Adipose tissue (tissue), 3 donors: ENCODE results near the gene OR5K2. TPM values are rescaled to one million over a fixed set of nuclear protein-coding genes. Genes with fewer than 3 reads are reported as not detected.

Source experiments
- H3K27ac ChIP-seq: one replicate; pipeline ENCODE4 v1.5.1; 2013; ENCODE audit warnings: low read depth, low read length
- WGBS, 3 donors: extraction: QIAGEN DNeasy Blood & Tissue Kit; methylation state at CpG; one replicate each; pipeline ENCODE4 v1.1.7; 2013; 5-methylcytosine and 5-hydroxymethylcytosine counted together
- polyA plus RNA-seq, 3 donors: library from polyadenylated mRNA; stranded (reverse); fragments of 200-250 nt; gene quantifications; one replicate each; pipeline ENCODE4 v1.2.3, GENCODE V29; 2013
- donor health status: healthy with polysubstance abuse.
- donor health status: Bipolar disorder and iron deficiency.
- donor health status: healthy.

The OR5K2 gene
- polyA plus RNA-seq: not detected

DNA sequence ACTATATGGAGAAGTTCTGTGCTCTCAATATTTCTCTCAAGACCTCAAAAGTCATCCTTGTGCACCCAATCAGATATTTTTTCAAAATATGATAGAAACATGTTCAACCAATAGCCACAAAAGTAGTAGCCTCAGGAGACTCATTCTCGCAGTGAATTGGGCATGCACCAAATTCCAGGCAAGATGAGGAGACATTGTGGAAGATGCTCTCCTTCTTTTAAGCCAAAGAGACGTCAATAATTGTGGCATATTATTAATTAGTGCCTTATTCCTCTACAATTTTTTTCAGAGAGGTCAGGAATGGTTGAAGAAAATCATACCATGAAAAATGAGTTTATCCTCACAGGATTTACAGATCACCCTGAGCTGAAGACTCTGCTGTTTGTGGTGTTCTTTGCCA, at the start of gene OR5K2:
Gene OR5K2 (plus strand): TSS at position 301 of the 400 bp plus-strand sequence. CDS start 0 bp downstream, at position 301.
- H3K27ac ChIP-seq: no peak within 1 kb of the TSS
- WGBS, 3 donors: 64 to 82% (median 80%) methylated on average over 2 of the region's 2 CpGs

DNA sequence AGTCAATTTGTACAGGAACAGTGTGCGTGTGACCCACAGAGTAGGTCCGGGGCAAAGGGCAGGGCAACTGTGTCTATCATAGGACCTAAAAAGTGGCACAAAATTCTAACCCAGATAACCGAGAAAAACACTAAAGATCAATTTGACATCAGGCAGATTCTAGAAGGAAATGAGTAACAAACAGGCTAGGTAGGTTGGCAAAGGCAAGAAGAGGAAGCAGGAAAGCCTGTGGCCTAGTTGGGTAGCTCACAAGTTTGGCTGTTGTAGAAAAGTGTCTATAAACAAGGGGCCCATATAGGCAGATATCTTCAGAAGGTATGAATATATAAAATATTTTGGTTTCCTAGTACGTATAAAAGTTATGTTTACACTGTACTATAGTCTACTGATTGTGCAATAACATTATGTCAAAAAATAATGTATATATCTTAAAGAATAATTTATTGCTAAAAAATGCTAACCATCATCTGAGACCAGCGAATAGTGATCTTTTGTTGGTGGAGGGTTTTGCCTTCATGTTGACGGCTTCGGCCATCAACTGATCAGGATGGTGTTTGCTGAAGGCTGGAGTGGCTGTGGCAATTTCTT, 47.8 kb upstream of the OR5K2 start:
- H3K27ac ChIP-seq: no peak overlapping the region
- 80 to 89% (median 88%) methylated on average over 7 of the region's 7 CpGs for WGBS, 3 donors

DNA sequence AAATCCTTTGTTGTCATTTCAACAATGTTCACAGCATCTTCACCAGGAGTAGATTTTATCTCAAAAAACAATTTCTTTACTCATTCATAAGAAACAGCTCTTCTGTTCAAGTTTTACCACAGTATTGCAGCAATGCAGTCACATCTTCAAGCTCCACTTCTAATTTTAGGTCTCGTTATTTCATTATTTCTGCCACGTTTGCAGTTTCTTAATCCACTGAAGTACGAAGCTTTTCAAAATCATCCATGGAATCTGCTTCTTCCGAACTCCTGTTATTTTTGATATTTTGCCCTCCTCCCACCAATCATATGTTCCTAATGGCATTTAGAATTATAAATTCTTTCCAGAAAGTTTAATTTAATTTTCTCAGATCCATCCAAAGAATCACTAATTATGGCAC, 47.1 kb upstream of the OR5K2 start:
- WGBS, 3 donors: 76 to 88% (median 88%) methylated on average over 4 of the region's 4 CpGs

DNA sequence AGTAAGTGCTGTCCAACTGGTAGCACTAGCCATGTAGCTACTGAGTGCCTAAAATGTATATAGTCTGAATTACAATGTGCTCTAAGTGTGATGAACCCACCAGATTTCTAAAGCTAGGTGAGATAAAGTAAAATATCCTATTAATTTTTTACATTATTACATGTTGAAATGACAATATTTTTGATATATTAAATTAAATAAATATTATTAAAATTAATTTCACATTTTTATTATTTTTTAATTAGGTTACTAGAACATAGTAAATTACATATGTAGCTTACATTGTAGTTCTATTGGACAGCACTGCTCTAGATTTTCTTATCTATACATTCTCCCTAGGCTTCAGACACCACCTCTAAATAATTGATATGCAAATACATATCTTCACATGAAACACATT, 43.7 kb upstream of the OR5K2 start:
- no peak overlapping the region for H3K27ac ChIP-seq

More for the DNA sequence above, 47.1 kb upstream of the OR5K2 start:
- no peak overlapping the region for H3K27ac ChIP-seq

DNA sequence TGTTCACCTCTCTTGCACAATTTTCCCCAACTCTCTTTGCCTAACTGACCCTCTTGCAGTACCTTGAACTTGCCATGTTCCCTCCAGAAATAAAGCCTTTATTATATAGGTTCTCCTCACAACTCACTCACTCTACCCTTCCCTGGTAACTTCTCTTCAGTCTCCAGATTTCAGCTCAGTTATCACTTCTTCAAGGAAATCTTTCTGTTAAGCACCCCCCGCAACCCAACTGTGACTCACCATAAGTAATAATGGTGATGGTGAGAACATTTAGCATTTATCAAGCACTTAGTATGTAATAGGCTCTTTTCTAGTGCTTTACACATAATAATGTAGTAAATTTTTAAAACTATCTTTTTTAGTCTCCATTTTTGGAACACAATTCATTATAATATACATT, 42.6 kb upstream of the OR5K2 start:
- 89 to 93% (median 93%) methylated on average over 1 of the region's 1 CpG for WGBS, 3 donors
- no peak overlapping the region for H3K27ac ChIP-seq

DNA sequence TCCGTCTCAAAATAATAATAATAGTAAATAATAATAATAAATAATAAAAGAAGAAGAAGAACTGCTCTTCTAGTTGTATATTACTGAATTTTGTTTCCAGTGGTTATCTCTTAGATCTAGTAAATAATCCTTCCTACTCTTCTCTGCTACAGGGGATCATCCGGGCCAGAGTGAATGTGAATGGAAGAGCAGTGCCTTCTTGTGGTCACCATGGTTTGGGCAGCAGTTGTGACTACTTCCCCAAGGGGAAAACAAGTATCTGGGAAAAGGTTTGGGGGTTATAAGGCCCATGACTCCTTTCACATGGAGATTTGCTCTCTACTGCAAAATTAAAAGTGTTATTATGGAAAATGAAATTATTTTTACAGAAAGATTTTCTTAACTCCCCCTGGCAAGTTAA, 39.9 kb upstream of the OR5K2 start:
- 80 to 91% (median 81%) methylated on average over 2 of the region's 2 CpGs for WGBS, 3 donors
- H3K27ac ChIP-seq: no peak overlapping the region

DNA sequence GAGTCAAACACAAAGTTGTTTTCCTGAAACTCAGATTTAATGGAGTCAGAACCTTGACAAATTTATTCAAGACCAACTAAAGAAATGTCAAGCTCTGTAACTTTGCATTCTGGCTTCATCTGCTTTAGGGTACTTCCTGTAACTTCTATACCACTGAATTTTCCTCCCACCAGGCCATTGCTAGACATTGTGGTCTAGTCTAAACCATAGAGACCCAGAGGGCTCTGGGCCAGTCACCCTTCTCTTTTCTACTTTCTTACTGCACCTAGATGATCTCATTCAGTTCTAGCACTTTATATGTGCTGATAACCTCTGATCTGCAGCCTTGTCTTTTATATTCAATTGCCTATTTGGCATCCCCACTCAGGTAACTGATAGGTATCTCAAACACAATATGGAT, 37.3 kb upstream of the OR5K2 start:
- H3K27ac ChIP-seq: no peak overlapping the region

DNA sequence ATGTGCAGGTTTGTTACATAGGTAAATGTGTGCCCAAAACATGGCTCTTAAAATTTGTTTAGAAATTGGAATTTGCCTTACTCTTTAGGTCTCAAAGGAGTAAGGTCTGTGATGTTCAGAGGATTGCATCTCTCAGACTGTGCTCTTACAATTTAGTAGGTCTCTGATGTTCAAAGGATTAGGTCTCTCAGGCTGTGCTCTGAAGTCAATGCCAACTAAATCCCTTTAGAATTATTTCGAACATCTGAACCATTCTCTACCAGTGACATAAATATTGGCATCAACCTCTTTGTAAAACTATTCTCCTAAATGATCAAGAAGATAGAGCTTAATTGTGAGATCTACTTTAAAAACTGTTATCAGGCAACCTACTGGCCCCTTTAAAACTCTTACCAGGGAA, 34.6 kb upstream of the OR5K2 start, which contains the start of gene OR5K1:
Gene OR5K1 (plus strand): TSS at position 301 of the 400 bp plus-strand sequence. CDS start 6,376 bp downstream, outside the sequence.
- H3K27ac ChIP-seq: no peak within 1 kb of the TSS
- 69 to 77% (median 75%) methylated on average over 1 of the region's 1 CpG for WGBS, 3 donors

DNA sequence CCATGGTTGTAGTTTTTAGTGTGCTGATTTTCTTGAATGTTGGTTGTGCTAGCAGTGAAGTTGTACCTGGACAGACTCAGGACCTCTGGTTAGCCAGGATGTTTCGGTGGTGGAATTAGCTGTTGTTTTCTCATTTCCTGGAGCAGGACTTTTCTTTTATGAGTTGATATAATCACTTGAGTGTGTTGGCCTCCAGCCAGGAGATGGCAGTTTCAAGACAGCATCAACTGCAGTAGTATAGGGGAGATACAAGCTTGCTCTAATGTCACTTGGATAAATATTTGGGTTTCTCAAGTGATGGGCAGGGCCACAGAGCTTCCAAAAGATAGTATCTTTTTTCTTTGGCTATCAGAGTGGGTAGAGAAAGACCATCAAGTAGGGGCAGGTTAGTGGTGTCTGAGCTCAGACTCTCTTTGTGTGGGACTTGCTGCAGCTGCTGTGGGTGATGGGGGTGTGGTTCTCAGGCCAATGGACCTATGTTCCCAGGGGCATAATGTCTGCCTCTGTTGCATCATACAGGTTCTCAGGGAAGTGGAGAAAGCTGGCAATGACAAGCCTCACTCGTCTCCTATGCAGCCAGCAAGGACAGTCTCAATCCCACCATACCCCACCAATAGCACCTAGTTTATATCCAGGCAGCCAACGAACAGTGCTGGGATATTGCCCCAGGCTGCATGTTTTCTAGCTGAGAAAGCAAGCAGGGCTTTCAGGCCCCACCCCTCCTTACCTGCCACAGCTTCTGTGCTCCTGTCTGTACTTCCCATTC, 14.6 kb upstream of the OR5K2 start:
- WGBS, 3 donors: 53 to 69% (median 63%) methylated on average over 3 of the region's 3 CpGs
- H3K27ac ChIP-seq: no peak overlapping the region

DNA sequence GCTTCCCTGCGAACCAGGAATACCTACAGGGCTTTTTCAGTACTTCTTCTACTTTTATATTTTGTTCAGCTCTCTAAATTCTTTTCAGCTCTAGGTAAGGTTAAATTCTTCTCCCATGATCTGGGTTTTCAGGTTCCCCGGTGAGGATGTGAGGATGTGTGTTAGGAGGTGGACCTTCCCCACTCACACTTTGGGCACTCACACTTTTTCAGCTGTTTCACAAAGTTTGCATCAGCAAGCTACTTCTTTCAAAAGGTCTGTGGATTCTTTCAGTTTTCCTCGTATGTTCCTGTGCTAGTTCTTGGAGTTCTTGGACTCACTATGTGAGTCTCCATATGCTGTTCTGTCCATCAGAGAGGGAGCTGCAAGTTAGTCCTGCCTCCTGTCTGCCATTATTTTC, 13.9 kb upstream of the OR5K2 start:
- 63 to 87% (median 86%) methylated on average over 3 of the region's 3 CpGs for WGBS, 3 donors

DNA sequence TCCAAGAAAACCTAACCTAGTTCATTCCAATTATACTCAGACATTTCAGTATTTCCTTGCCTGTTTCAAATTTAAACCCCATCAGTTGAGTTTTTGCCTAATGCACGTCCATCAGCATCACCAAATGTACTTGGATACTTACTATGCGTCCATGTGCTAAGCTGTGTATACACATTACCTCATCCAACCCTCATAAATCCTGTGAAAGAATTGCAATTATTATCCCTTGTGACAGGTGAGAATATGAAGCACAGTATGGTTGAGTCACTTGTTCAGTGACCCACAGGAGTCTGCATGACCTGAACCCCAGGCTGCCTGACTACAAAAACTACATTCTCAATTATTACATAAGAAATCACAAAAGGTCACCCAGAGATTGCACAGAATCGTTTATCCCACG, 2.5 kb downstream of the OR5K2 start:
- no peak overlapping the region for H3K27ac ChIP-seq
- WGBS, 3 donors: 70 to 91% (median 84%) methylated on average over 4 of the region's 4 CpGs

More for the DNA sequence above, 13.9 kb upstream of the OR5K2 start:
- H3K27ac ChIP-seq: no peak overlapping the region

DNA sequence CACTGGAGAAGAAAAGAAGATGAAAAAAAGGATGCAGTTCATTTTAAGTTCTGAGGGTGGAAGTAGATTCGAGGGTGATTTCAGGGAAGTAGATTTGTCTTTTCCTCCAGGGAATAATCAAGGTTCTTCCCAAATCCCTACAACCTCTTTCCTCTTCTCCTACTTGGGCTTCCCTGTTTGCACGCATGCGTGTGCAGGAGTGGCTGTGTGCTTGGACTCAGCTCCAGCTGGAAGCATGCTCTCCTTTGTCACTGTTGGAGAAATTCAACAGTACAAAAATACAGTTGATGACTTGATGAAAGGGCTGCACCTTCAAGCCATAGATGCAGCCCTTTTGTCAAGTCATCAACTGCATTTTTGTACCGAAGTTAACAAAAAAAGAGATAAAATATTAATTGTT, 3.8 kb downstream of the OR5K2 start:
- H3K27ac ChIP-seq: no peak overlapping the region
- WGBS, 3 donors: 79 to 84% (median 83%) methylated on average over 4 of the region's 4 CpGs

DNA sequence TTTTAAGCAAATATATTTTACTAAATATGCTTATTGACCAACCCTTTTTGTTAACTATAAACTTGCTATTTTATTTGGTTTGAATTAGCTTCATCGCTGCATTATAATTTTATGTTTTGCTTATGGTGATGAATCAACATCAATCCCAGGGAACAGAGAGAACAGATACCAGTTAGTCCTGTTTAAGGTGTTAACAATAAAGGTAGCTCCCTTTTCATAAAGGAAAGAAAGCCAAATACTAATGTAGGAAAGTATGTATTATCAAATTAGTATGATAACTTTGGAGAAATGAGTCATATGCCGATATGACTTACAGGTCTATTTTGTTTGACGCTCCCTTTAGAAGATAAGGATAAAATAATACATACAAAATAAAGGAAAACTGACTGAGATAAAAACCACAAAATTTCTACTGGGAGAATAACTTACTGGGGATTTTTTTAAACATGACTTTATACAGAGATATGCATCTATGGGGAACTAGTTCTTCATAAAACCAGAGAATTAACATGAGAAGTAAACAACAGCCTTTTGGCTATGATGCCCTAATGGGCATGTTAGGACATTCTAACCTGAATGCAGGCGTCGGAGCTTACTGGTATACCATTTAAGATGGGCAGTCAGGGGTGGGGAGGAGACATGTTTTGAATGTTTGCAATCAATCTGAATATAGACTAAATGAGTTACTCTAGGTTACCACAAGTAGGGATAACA, 4.5 kb downstream of the OR5K2 start:
- 86 to 93% (median 90%) methylated on average over 5 of the region's 5 CpGs for WGBS, 3 donors
- H3K27ac ChIP-seq: no peak overlapping the region

DNA sequence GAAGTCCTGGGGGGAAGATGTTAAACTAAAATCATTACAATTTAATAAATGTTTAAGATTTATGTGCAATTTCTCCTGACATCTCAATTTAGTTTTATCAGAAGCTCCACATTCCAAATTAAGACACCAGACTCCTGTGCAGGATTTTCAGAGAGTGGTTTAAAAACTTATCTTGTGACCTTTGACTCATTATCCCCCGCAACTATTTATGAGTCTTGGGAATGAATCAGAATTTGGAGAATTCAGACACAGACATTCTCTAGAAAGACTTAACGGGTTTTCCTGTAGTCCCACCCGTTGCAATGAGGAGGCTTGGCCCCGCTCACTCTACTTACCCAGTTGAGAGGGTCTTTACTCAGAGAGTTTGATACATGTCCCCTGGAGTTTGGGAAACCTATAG, 7.1 kb downstream of the OR5K2 start:
- 62 to 73% (median 64%) methylated on average over 4 of the region's 4 CpGs for WGBS, 3 donors
- no peak overlapping the region for H3K27ac ChIP-seq

DNA sequence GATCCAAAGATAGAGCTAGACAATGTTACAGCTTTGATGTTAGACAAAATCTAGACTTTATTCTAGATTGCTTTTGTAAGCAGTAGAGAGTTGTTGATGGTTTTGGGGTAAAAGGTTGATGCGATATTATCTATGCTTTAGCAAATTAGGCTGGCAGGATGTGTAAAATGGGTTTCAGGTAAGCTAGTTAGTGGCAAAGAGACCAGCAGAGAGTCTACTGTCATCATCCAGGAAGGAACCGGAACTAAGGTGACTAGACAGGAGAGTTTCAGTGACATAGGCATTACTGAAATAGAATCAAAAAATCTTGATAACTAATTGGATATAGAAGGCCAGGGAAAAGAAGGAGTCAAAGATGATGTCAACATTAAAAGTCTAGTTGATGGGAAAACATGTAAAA, 11.1 kb downstream of the OR5K2 start:
- H3K27ac ChIP-seq: no peak overlapping the region
- 96 to 100% (median 98%) methylated on average over 2 of the region's 2 CpGs for WGBS, 3 donors

DNA sequence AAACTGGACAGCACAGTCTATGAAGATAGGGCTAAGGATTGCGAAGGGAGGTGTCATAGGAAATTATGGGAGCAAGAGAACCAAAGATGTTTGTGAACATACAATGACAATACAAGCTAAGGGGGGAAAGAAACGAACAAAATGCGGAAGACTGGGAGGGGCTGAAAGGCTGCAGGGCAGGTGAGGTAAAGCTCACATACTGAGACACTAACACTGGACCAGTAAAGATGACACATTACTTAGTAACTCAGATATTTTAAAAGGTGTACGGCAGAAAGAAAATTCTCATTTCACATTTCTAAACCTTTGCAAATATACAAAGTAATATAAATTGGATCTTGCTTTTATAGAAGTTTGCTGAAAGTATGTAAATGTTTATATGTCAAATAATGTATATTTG, 15.1 kb downstream of the OR5K2 start:
- 89 to 95% (median 93%) methylated on average over 4 of the region's 4 CpGs for WGBS, 3 donors

DNA sequence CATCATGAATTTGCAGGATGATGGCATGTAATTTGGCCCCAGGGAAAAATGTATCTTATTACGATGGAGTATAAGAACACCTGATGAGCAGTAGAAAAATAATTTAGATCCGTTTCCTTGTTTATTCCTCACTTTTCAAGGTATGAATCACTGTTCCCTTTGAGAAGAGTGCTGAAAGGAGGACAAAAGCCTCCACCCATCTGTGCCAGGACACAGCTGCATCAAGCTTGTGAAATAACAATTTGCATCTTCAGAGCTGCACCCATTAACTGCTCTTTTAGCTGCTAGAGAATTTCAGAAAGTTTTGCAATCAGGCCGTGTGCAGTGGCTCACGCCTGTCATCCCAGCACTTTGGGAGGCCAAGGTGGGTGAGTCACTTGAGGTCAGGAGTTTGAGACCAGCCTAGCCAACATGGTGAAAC, 15.6 kb downstream of the OR5K2 start:
- no peak overlapping the region for H3K27ac ChIP-seq
- WGBS, 3 donors: 54 to 78% (median 60%) methylated on average over 4 of the region's 4 CpGs

More for the DNA sequence above, 15.1 kb downstream of the OR5K2 start:
- no peak overlapping the region for H3K27ac ChIP-seq

DNA sequence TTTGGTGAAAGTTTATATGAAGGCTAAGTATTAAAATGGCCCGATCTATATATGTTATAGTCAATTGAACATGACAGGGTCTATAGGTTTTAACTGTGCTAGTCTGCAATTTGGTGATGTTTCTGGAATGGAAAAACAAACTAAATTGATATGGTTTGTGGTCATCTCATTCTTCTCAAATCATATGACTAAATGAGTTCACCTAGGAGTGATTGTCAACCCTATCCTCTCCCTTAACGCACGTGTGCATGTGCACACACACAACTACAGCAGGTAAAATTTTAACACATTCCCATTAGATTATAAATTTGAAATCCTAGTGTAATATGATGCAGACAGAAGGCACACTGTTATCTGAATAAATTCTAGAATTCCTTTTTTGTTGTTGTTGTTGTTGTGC, 16.3 kb downstream of the OR5K2 start:
- 96 to 100% (median 98%) methylated on average over 3 of the region's 3 CpGs for WGBS, 3 donors
- no peak overlapping the region for H3K27ac ChIP-seq

DNA sequence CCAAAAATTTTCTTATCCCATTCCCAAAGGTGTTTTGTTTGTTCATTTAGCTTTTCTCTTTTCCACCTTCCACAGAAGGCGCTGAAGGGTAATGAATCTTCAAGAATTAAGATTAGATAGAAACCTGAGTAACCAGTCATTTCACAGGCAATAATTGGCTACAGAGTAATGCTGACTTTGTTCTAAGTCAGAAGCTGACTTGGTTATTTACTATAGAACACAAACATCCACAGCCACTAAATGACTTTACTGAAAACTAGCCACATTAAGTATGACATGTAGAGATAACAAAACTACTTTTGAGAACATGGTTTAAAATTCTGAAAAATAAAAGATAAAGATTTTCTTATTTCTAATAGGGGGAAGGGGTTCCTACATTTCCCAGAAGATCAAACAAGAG, 17.5 kb downstream of the OR5K2 start:
- no peak overlapping the region for H3K27ac ChIP-seq
- WGBS, 3 donors: 89 to 97% (median 97%) methylated on average over 1 of the region's 1 CpG
